ENCODE results near the gene XYLT1. TPM values are rescaled to one million over a fixed set of nuclear protein-coding genes. Genes with fewer than 3 reads are reported as not detected.

XYLT1 gene
- total and polyA plus RNA-seq, 2 of the 4 experiments (the other 2 are of a cell fraction): 9.0 to 12.7 TPM

DNA sequence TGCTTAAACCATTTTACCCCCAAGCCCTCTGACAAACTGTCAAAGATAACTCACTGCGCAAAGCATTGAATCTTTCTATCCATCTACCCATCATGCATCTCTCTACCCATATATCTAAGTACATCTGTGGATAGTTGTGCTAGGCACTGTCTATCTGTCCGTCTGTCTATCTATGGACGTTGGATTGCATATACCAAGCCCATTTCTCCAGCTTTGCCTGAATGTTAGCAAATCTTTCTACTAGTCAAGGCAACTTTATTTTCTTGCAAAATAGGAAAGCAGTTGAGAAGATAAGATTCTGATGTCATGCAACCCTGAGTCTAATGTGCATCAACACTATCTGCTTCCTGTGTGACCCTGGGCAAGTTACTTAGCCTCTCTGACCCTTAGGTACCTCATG is 117.2 kb downstream of the XYLT1 start:
- Histone ChIP-seq H3K9me3 (ENCODE audit: control insufficient read depth, insufficient read depth, low read length) (no peaks in the 10 kb centered on the region), H3K9me1 (ENCODE audit: insufficient read depth, low read length) (peaks cover 3% of the 10 kb centered on the region; the same call in 1 of the 2 replicates), H3K79me1 (ENCODE audit: low read depth in 1 of 2, low read length in 2 of 2) (0 out of 4 replicates have a peak, but pooled peaks cover 0 to 17% of the 10 kb centered on the region in 2 experiments), H3K4me2 (ENCODE audit: low read depth, low read length) (no peak overlapping the region), H2AK5ac (ENCODE audit: low read depth, low read length) (no peak overlapping the region), H4K91ac (ENCODE audit: insufficient read depth, low read depth, low read length) (no peak overlapping the region), H4K8ac (ENCODE audit: low read depth in 2 of 2, low read length in 2 of 2) (no peak overlapping the region), H3K56ac (ENCODE audit: extremely low read depth, insufficient read depth, low read length) (no peak overlapping the region), H2BK20ac (ENCODE audit: low read depth, low read length) (no peak overlapping the region), H2BK120ac (ENCODE audit: low read depth, low read length) (no peak overlapping the region), H2AFZ (replicated peaks; ENCODE audit: low read length, poor library complexity) (no peak overlapping the region), H3K4ac (ENCODE audit: low read depth, low read length) (no peak overlapping the region), H2BK15ac (ENCODE audit: low read depth, low read length) (no peak overlapping the region), H3K18ac (ENCODE audit: low read depth, low read length) (no peak overlapping the region), H4K20me1 (ENCODE audit: insufficient read depth, low read length) (0 out of 2 replicates have a peak, but pooled peaks cover 4% of the 10 kb centered on the region), H3K9ac (ENCODE audit: low read depth, low read length) (no peak overlapping the region), H2AK9ac (replicated peaks; ENCODE audit: low read depth, low read length, poor library complexity) (no peak overlapping the region), H3K27ac (ENCODE audit: insufficient read depth, low read length) (no peak overlapping the region), H3K4me1 (ENCODE audit: control insufficient read depth, insufficient read depth, low read length) (no peaks in the 10 kb centered on the region), H3K23ac (ENCODE audit: low read depth, low read length) (no peak overlapping the region), H3K4me3 (ENCODE audit: insufficient read depth, low read depth, low read length) (no peak overlapping the region), H3K27me3 (ENCODE audit: control insufficient read depth, insufficient read depth, low read length) (no peaks in the 10 kb centered on the region), H2BK5ac (ENCODE audit: low read depth, low read length, poor library complexity, severe bottlenecking) (no peak overlapping the region), H3K14ac (replicated peaks; ENCODE audit: low read depth, low read length) (no peak overlapping the region), H3K36me3 (ENCODE audit: control insufficient read depth, insufficient read depth, low read length) (no peaks in the 10 kb centered on the region), H4K5ac (ENCODE audit: low read depth, low read length) (no peak overlapping the region)
- POLR2A ChIA-PET (ENCODE audit: unreplicated experiment): no interaction called here
- WGBS, 2 experiments (ENCODE audit: extremely low coverage in 2 of 2, insufficient read length in 1 of 2): no CpG with 5 or more reads among the region's 3 CpGs
- in situ Hi-C loops (cut with MboI; ENCODE audit: low sequenced_read_pairs) (no loop called here), dilution Hi-C loops (cut with HindIII; ENCODE audit: low sequenced_read_pairs, unreplicated experiment) (no loop called here), intact Hi-C loops (cut with micrococcal nuclease) (no loop called here)
- ATAC-seq (ENCODE audit: low read depth): no peak
- BruUV-seq (replicated peaks): no TSS peak
- CTCF ChIA-PET: no interaction called here
- DNase-seq: no peak
- TF ChIP-seq, protein P1, sequence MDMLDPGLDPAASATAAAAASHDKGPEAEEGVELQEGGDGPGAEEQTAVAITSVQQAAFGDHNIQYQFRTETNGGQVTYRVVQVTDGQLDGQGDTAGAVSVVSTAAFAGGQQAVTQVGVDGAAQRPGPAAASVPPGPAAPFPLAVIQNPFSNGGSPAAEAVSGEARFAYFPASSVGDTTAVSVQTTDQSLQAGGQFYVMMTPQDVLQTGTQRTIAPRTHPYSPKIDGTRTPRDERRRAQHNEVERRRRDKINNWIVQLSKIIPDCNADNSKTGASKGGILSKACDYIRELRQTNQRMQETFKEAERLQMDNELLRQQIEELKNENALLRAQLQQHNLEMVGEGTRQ (IDR thresholded peaks at IDR 0.05; ENCODE audit: low read depth, low read length): no peak
- TF ChIP-seq RAD21 (IDR thresholded peaks at IDR 0.05; ENCODE audit: low read length): no peak
- TF ChIP-seq CHD1 (IDR thresholded peaks at IDR 0.05; ENCODE audit: low read depth, low read length): no peak
- TF ChIP-seq, protein P2, sequence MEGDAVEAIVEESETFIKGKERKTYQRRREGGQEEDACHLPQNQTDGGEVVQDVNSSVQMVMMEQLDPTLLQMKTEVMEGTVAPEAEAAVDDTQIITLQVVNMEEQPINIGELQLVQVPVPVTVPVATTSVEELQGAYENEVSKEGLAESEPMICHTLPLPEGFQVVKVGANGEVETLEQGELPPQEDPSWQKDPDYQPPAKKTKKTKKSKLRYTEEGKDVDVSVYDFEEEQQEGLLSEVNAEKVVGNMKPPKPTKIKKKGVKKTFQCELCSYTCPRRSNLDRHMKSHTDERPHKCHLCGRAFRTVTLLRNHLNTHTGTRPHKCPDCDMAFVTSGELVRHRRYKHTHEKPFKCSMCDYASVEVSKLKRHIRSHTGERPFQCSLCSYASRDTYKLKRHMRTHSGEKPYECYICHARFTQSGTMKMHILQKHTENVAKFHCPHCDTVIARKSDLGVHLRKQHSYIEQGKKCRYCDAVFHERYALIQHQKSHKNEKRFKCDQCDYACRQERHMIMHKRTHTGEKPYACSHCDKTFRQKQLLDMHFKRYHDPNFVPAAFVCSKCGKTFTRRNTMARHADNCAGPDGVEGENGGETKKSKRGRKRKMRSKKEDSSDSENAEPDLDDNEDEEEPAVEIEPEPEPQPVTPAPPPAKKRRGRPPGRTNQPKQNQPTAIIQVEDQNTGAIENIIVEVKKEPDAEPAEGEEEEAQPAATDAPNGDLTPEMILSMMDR (conservative IDR thresholded peaks at IDR 0.05; ENCODE audit: low read depth, low read length): no peak
- TF ChIP-seq CEBPB (IDR thresholded peaks at IDR 0.05; ENCODE audit: low read depth, low read length): no peak
- TF ChIP-seq POLR2A (IDR thresholded peaks at IDR 0.05; ENCODE audit: low read depth, low read length): no peak
- TF ChIP-seq MXI1 (IDR thresholded peaks at IDR 0.05; ENCODE audit: borderline replicate concordance, low read depth, low read length): no peak
- no peak for TF ChIP-seq FOS (IDR thresholded peaks at IDR 0.05; ENCODE audit: low read depth, low read length)
- TF ChIP-seq NFE2L2 (IDR thresholded peaks at IDR 0.05; ENCODE audit: low read depth, low read length): no peak
- TF ChIP-seq BHLHE40 (IDR thresholded peaks at IDR 0.05; ENCODE audit: low read depth, low read length): no peak
- TF ChIP-seq, protein P3, sequence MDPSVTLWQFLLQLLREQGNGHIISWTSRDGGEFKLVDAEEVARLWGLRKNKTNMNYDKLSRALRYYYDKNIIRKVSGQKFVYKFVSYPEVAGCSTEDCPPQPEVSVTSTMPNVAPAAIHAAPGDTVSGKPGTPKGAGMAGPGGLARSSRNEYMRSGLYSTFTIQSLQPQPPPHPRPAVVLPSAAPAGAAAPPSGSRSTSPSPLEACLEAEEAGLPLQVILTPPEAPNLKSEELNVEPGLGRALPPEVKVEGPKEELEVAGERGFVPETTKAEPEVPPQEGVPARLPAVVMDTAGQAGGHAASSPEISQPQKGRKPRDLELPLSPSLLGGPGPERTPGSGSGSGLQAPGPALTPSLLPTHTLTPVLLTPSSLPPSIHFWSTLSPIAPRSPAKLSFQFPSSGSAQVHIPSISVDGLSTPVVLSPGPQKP (IDR thresholded peaks at IDR 0.05; ENCODE audit: borderline replicate concordance, low read depth, low read length): no peak
